BLaER1 (cell line): Measurements from ENCODE around the gene AGPAT4.
"Not testable (repeated sequence)": the region's sequence is repeated elsewhere in the genome, so short reads cannot be mapped to it uniquely, and the experiment has no call there.

Source experiments
- H3K27ac ChIP-seq: shearing (Covaris generic); formaldehyde crosslinking; 2 replicates; pipeline ENCODE4 v1.8.1; 2022
- H3K27me3 ChIP-seq: shearing (Covaris generic); formaldehyde crosslinking; 2 replicates; pipeline ENCODE4 v1.8.1; 2022
- H3K36me3 ChIP-seq: shearing (Covaris generic); formaldehyde crosslinking; 2 replicates; pipeline ENCODE4 v1.8.1; 2022
- H3K4me1 ChIP-seq: shearing (Covaris generic); formaldehyde crosslinking; 2 replicates; pipeline ENCODE4 v1.8.1; 2022
- H3K4me2 ChIP-seq: shearing (Covaris generic); formaldehyde crosslinking; 2 replicates; pipeline ENCODE4 v1.8.1; 2022
- H3K4me3 ChIP-seq: shearing (Covaris generic); formaldehyde crosslinking; 2 replicates; pipeline ENCODE4 v1.8.1; 2022
- H3K9ac ChIP-seq: shearing (Covaris generic); formaldehyde crosslinking; 2 replicates; pipeline ENCODE4 v1.8.1; 2022
- H3K9me3 ChIP-seq: shearing (Covaris generic); formaldehyde crosslinking; 2 replicates; pipeline ENCODE4 v1.8.1; 2022
- H4K20me1 ChIP-seq: shearing (Covaris generic); formaldehyde crosslinking; 2 replicates; pipeline ENCODE4 v1.8.1; 2022
- Cebpa-rat ChIP-seq: shearing (Covaris generic); IDR thresholded peaks from 2 replicates; pipeline ENCODE4 v1.8.1; 2022

The AGPAT4 gene

GRCh38 chr6:161273752-161274487 is at the start of gene AGPAT4:
TSS of gene AGPAT4 (minus strand) at chr6:161274061. CDS start at chr6:161232213, 41,848 bp downstream.
- peak within 1 kb of the TSS; percentile 88 for H3K4me2 ChIP-seq
- no peak for TF ChIP-seq Cebpa-rat
- peaks cover 7% of the 10 kb centered on the region; the same call in 1 of the 2 replicates for H3K36me3 ChIP-seq
- peak within 1 kb of the TSS; percentile 71 for H3K4me3 ChIP-seq
- H3K9me3 ChIP-seq = no peaks in the 10 kb centered on the region
- 0 out of 2 replicates have a peak, but pooled peaks cover 6% of the 10 kb centered on the region for H4K20me1 ChIP-seq
- H3K9ac ChIP-seq = peak within 1 kb of the TSS; percentile 67
- H3K4me1 ChIP-seq = peaks cover 30% of the 10 kb centered on the region
- no peaks in the 10 kb centered on the region for H3K27me3 ChIP-seq
- H3K27ac ChIP-seq = peak within 1 kb of the TSS; percentile 51; the same call in 1 of the 2 replicates

- Histone ChIP-seq H3K4me3 (no peak overlapping the region), H3K27ac (no peak overlapping the region), H3K36me3 (no peaks in the 10 kb centered on the region), H3K9me3 (peaks cover 13% of the 10 kb centered on the region), H4K20me1 (no peaks in the 10 kb centered on the region), H3K27me3 (no peaks in the 10 kb centered on the region), H3K4me2 (no peak overlapping the region), H3K9ac (no peak overlapping the region), H3K4me1 (no peaks in the 10 kb centered on the region)
- TF ChIP-seq Cebpa-rat = no peak
These were observed 45.4 kb upstream of the AGPAT4 start for GRCh38 chr6:161319231-161319630.

- no peaks in the 10 kb centered on the region for H3K36me3 ChIP-seq
- TF ChIP-seq Cebpa-rat = no peak
- no peaks in the 10 kb centered on the region for H3K27me3 ChIP-seq
- no peak overlapping the region for H3K4me3 ChIP-seq
- H3K4me1 ChIP-seq = no peaks in the 10 kb centered on the region
- H3K9me3 ChIP-seq = peaks cover 15% of the 10 kb centered on the region
- H3K4me2 ChIP-seq = no peak overlapping the region
- H3K9ac ChIP-seq = no peak overlapping the region
- no peak overlapping the region for H3K27ac ChIP-seq
- no peaks in the 10 kb centered on the region for H4K20me1 ChIP-seq
These were observed 44.6 kb upstream of the AGPAT4 start for GRCh38 chr6:161318456-161318855.

- Histone ChIP-seq H3K4me2 (no peak overlapping the region), H4K20me1 (no peaks in the 10 kb centered on the region), H3K9ac (no peak overlapping the region), H3K27ac (no peak overlapping the region), H3K4me3 (no peak overlapping the region), H3K4me1 (no peaks in the 10 kb centered on the region), H3K27me3 (no peaks in the 10 kb centered on the region), H3K9me3 (peaks cover 15% of the 10 kb centered on the region), H3K36me3 (no peaks in the 10 kb centered on the region)
- no peak for TF ChIP-seq Cebpa-rat
These were observed 42.7 kb upstream of the AGPAT4 start for GRCh38 chr6:161316531-161316930.

- not testable (repeated sequence) for H3K9ac ChIP-seq, H3K27me3 ChIP-seq
These were observed 41.5 kb upstream of the AGPAT4 start for GRCh38 chr6:161315246-161315917.

GRCh38 chr6:161314541-161315245 is 40.8 kb upstream of the AGPAT4 start:
- H4K20me1 ChIP-seq, H3K27ac ChIP-seq, H3K36me3 ChIP-seq, H3K4me3 ChIP-seq, H3K4me1 ChIP-seq, H3K4me2 ChIP-seq, H3K9ac ChIP-seq, H3K27me3 ChIP-seq: not testable (repeated sequence)
- H3K9me3 ChIP-seq = peaks cover 15% of the 10 kb centered on the region

More at GRCh38 chr6:161315246-161315917, 41.5 kb upstream of the AGPAT4 start:
- H4K20me1 ChIP-seq, H3K36me3 ChIP-seq, H3K4me2 ChIP-seq, H3K4me1 ChIP-seq, H3K4me3 ChIP-seq, H3K27ac ChIP-seq: not testable (repeated sequence)
- peaks cover 15% of the 10 kb centered on the region for H3K9me3 ChIP-seq

- peaks cover 15% of the 10 kb centered on the region for H3K9me3 ChIP-seq
- H4K20me1 ChIP-seq = no peaks in the 10 kb centered on the region
- H3K36me3 ChIP-seq = no peaks in the 10 kb centered on the region
- H3K27me3 ChIP-seq = no peaks in the 10 kb centered on the region
- H3K27ac ChIP-seq = no peak overlapping the region
- H3K4me3 ChIP-seq = no peak overlapping the region
- H3K4me1 ChIP-seq = no peaks in the 10 kb centered on the region
- no peak overlapping the region for H3K9ac ChIP-seq
- no peak overlapping the region for H3K4me2 ChIP-seq
- TF ChIP-seq Cebpa-rat = no peak
These were observed 40.2 kb upstream of the AGPAT4 start for GRCh38 chr6:161313940-161314509.

GRCh38 chr6:161313475-161313874 is 39.6 kb upstream of the AGPAT4 start:
- H4K20me1 ChIP-seq, H3K27ac ChIP-seq, H3K9ac ChIP-seq, H3K36me3 ChIP-seq, H3K4me3 ChIP-seq, H3K4me1 ChIP-seq, H3K27me3 ChIP-seq, H3K4me2 ChIP-seq: not testable (repeated sequence)
- peaks cover 15% of the 10 kb centered on the region for H3K9me3 ChIP-seq

- not testable (repeated sequence) for H3K4me1 ChIP-seq, H3K9me3 ChIP-seq, H4K20me1 ChIP-seq, H3K4me2 ChIP-seq, H3K27ac ChIP-seq, H3K36me3 ChIP-seq, H3K9ac ChIP-seq, H3K4me3 ChIP-seq, H3K27me3 ChIP-seq
These were observed 35.9 kb upstream of the AGPAT4 start for GRCh38 chr6:161309774-161310173.
